K562 (cell line): ENCODE measurements around the gene PRDM15. TPM values are rescaled to one million over a fixed set of nuclear protein-coding genes. Genes with fewer than 3 reads are reported as not detected.

Experiments
- CBX5 ChIP-seq: IDR thresholded peaks from 2 replicates; pipeline ENCODE4 v1.6.1; 2014; ENCODE audit warnings: low read depth, borderline replicate concordance
- CHD7 ChIP-seq: fragments of 200-600 bp; sonication (generic); IDR thresholded peaks from one replicate; pipeline ENCODE4 v1.6.1; 2012; ENCODE audit warnings: mild to moderate bottlenecking, low read depth, low read length, inconsistent platforms
- EP300 ChIP-seq: IDR thresholded peaks from 2 replicates; pipeline ENCODE4 v1.6.1; 2012; ENCODE audit warnings: low read length, improper control_type of control experiment
- FOXP1 ChIP-seq: sonication (generic); formaldehyde crosslinking; IDR thresholded peaks from 2 replicates; pipeline ENCODE4 v1.8.0; 2022; ENCODE audit warnings: mild to moderate bottlenecking, missing genetic modification reagents
- HLTF ChIP-seq: fragments of 450-650 bp; IDR thresholded peaks from 2 replicates; pipeline ENCODE4 v1.6.1; 2016
- LCOR ChIP-seq: sonication (generic); formaldehyde crosslinking; IDR thresholded peaks from 2 replicates; pipeline ENCODE4 v1.8.0; 2022; ENCODE audit warnings: mild to moderate bottlenecking, missing genetic modification reagents
- PRMT5 ChIP-seq: sonication (generic); formaldehyde crosslinking; IDR thresholded peaks from 2 replicates; pipeline ENCODE4 v1.5.0; 2020; ENCODE audit warnings: missing genetic modification reagents
- RBM25 ChIP-seq: fragments of 200-400 bp; formaldehyde crosslinking; IDR thresholded peaks from 2 replicates; pipeline ENCODE4 v1.6.1; 2018; ENCODE audit warnings: low read length, low read depth, moderate library complexity; ENCODE audit not compliant: severe bottlenecking
- SRSF9 ChIP-seq: fragments of 200-400 bp; formaldehyde crosslinking; IDR thresholded peaks from 2 replicates; pipeline ENCODE4 v1.6.1; 2017; ENCODE audit warnings: low read depth, low read length, borderline replicate concordance
- TRIM28 ChIP-seq: fragments of 450-650 bp; IDR thresholded peaks from 2 replicates; pipeline ENCODE4 v1.6.1; 2017
- U2AF1 ChIP-seq: fragments of 200-400 bp; formaldehyde crosslinking; optimal IDR thresholded peaks from 2 replicates; pipeline ENCODE3; 2017; ENCODE audit warnings: mild to moderate bottlenecking, low read depth, low read length, moderate library complexity
- ZFP30 ChIP-seq: fragments of 250-450 bp; sonication (Bioruptor Pico); IDR thresholded peaks from 2 replicates; pipeline ENCODE4 v1.8.0; 2022; ENCODE audit warnings: moderate library complexity, mild to moderate bottlenecking, inconsistent platforms, borderline replicate concordance
- ZNF263 ChIP-seq: sonication (generic); formaldehyde crosslinking; IDR thresholded peaks from 2 replicates; pipeline ENCODE4 v1.8.0; 2022; ENCODE audit warnings: mild to moderate bottlenecking, missing genetic modification reagents, borderline replicate concordance
- polyA plus RNA-seq, 8 experiments: library from polyadenylated mRNA; depleted of rRNA in 4 of 8; stranded (reverse) in 5 of 8; unstranded in 3 of 8; fragments of >200 nt; fragmentation: Nextera tagmentation in 2 of 8; fragmentation: Illumina TruSeq in 1 of 8; extraction: Ambion mirVana in 2 of 8; extraction: Trizol in 1 of 8; gene quantifications; 2 replicates each; pipeline versions ENCODE4 v1.2.1 to v1.2.3, GENCODE V29; 2011 to 2014; ENCODE audit warnings: inconsistent platforms in 1 of 8, missing spikeins in 1 of 8
- total RNA-seq, 7 experiments: library from RNA; depleted of rRNA in 6 of 7; stranded (reverse); fragments of >200 nt in 6 of 7; fragmentation: Illumina TruSeq in 2 of 7; extraction: Trizol in 2 of 7; gene quantifications; 2 replicates each; pipeline versions ENCODE4 v1.2.1 to v1.2.3, GENCODE V29; 2011 to 2021; ENCODE audit warnings: low replicate concordance in 1 of 7
- TF ChIP-seq, protein P1 (sequence below): sonication (generic); formaldehyde crosslinking; IDR thresholded peaks from 2 replicates; pipeline ENCODE4 v1.8.1; 2023; ENCODE audit warnings: mild to moderate bottlenecking, missing genetic modification reagents

PRDM15 gene
- total and polyA plus RNA-seq, 9 of the 15 experiments (the other 6 are each of a cell fraction or from before 2014, with no cell fraction given): 0.93 to 9.2 (median 6.2) TPM

DNA sequence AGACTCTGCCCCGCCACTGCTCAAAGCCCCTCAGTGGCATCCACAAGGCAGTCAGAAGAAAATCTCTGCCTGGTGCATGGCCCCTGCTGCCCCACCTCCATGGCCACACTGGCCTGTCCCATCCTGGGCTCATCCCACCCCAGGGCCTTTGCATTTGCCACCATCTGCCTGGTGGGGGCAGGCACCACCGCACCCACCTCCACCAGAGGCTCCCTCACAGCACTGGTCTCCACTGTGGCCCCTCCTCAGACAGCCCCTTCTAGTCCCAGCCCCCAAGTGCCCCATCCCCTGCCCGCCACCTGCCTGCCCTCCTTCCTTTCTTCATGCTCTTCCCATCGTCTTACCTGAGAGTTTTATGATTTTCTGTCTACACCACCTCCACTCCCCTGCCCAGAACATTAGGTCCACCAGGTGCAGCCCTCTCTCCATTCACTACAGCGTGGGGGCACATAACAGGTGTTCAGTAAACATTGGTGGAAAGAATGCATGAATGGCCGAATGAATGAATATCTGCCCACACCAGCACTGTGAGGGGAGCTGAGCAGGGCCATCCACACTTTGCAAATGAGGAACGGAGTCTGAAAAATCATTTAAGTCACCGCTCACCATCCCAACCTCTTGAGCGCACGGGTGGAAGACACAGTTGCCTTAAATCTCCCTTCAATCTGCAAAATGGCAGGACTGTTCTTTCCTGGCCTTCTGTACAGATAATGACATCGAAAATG lies 2.1 kb downstream of the PRDM15 start (continued):
- no peak for TF ChIP-seq CHD7
- no peak for TF ChIP-seq ZNF263 (CRISPR knock-in tag)
- TF ChIP-seq PRMT5 (CRISPR knock-in tag): no peak
- TF ChIP-seq ZFP30 (CRISPR knock-in tag): no peak
- TF ChIP-seq HLTF: no peak
- TF ChIP-seq CBX5: no peak
- TF ChIP-seq SRSF9: no peak
- TF ChIP-seq EP300: no peak
- no peak for TF ChIP-seq FOXP1 (CRISPR knock-in tag)
- no peak for TF ChIP-seq TRIM28
- no peak for TF ChIP-seq U2AF1
- TF ChIP-seq, protein P1, sequence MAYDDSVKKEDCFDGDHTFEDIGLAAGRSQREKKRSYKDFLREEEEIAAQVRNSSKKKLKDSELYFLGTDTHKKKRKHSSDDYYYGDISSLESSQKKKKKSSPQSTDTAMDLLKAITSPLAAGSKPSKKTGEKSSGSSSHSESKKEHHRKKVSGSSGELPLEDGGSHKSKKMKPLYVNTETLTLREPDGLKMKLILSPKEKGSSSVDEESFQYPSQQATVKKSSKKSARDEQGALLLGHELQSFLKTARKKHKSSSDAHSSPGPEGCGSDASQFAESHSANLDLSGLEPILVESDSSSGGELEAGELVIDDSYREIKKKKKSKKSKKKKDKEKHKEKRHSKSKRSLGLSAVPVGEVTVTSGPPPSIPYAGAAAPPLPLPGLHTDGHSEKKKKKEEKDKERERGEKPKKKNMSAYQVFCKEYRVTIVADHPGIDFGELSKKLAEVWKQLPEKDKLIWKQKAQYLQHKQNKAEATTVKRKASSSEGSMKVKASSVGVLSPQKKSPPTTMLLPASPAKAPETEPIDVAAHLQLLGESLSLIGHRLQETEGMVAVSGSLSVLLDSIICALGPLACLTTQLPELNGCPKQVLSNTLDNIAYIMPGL (CRISPR knock-in tag): no peak
- peak; percentile 36 for TF ChIP-seq RBM25
- TF ChIP-seq LCOR (CRISPR knock-in tag): no peak
